ENCODE data around the gene ASPG.

DNA sequence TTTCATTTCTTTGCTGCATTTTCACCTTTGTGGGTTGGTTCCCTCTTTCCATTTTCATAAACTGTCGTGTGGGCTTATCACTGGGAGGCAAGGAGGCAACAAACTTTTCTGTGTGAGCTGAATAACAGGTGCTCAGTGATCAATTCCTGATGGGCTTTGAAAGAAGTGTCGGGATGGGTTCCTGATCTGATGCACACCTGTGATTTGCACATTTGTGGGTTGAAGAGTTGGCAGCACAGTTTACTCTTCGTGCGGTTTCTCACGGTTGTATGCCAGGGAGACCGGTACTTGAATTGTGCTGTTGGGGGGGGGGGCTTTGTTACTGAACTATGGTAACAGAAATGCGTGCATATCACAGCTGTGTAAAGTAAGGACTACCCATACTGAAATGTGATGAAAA is 16.0 kb upstream of the ASPG start:
- TF ChIP-seq, protein P1, sequence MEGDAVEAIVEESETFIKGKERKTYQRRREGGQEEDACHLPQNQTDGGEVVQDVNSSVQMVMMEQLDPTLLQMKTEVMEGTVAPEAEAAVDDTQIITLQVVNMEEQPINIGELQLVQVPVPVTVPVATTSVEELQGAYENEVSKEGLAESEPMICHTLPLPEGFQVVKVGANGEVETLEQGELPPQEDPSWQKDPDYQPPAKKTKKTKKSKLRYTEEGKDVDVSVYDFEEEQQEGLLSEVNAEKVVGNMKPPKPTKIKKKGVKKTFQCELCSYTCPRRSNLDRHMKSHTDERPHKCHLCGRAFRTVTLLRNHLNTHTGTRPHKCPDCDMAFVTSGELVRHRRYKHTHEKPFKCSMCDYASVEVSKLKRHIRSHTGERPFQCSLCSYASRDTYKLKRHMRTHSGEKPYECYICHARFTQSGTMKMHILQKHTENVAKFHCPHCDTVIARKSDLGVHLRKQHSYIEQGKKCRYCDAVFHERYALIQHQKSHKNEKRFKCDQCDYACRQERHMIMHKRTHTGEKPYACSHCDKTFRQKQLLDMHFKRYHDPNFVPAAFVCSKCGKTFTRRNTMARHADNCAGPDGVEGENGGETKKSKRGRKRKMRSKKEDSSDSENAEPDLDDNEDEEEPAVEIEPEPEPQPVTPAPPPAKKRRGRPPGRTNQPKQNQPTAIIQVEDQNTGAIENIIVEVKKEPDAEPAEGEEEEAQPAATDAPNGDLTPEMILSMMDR (IDR thresholded peaks at IDR 0.05): no peak
- TF ChIP-seq NR2C2 (CRISPR knock-in tag; IDR thresholded peaks at IDR 0.05): no peak
- TF ChIP-seq FOXP1 (CRISPR knock-in tag; IDR thresholded peaks at IDR 0.05; ENCODE audit: borderline replicate concordance): no peak
- TF ChIP-seq ZNF423 (CRISPR knock-in tag; IDR thresholded peaks at IDR 0.05): no peak
- TF ChIP-seq MAX (CRISPR knock-in tag; IDR thresholded peaks at IDR 0.05): no peak
